NB4 (cell line): Measurements from ENCODE around the gene KIAA1549.

Experiments used
- CTCF ChIP-seq: IDR thresholded peaks from one replicate; pipeline ENCODE4 v1.5.1; 2012; ENCODE audit warnings: low read depth, low read length
- MAX ChIP-seq: IDR thresholded peaks from 2 replicates; pipeline ENCODE4 v1.6.1; 2011; ENCODE audit warnings: low read depth, low read length
- MYC ChIP-seq: IDR thresholded peaks from 2 replicates; pipeline ENCODE4 v1.6.1; 2011; ENCODE audit warnings: low read depth, low read length
- POLR2A ChIP-seq: IDR thresholded peaks from 2 replicates; pipeline ENCODE4 v1.6.1; 2011; ENCODE audit warnings: mild to moderate bottlenecking; ENCODE audit not compliant: insufficient read length; ENCODE audit errors: extremely low read depth

GRCh38 chr7:138913783-138914182, 67.4 kb downstream of the KIAA1549 start:
- TF ChIP-seq CTCF = no peak
- TF ChIP-seq POLR2A = no peak
- no peak for TF ChIP-seq MYC
- TF ChIP-seq MAX = no peak
